Stomach (tissue), 9 donors: ENCODE data around the gene TPX2. TPM values are rescaled to one million over a fixed set of nuclear protein-coding genes. Genes with fewer than 3 reads are reported as not detected.
A peak's percentile ranks its signal among the peaks of the same experiment; 100 is the strongest.

ENCODE experiments used
- DNase-seq, 2 donors: peaks; one replicate each; pipeline versions ENCODE4 v3.0.0 to v3.0.0-alpha.2; 2013 to 2019
- H3K27ac ChIP-seq, 5 donors: fragments of 200-600 bp in 4 of 5; sonication (generic) in 4 of 5; one replicate each; pipeline ENCODE4 v1.5.1; 2013 to 2019; ENCODE audit warnings: mild to moderate bottlenecking in 1 of 5, moderate library complexity in 1 of 5
- H3K27me3 ChIP-seq, 3 donors: fragments of 200-600 bp; sonication (generic); one replicate each; pipeline ENCODE4 v1.5.1; 2017 to 2019; ENCODE audit warnings: mixed run types in 1 of 3
- H3K36me3 ChIP-seq, 4 donors: fragments of 200-600 bp; sonication (generic); 1 replicate in 3 of 4; 2 replicates in 1 of 4; pipeline ENCODE4 v1.5.1; 2016 to 2019
- H3K4me1 ChIP-seq, 4 donors: fragments of 200-600 bp; sonication (generic); one replicate each; pipeline ENCODE4 v1.5.1; 2016 to 2019
- H3K4me3 ChIP-seq, 4 donors: fragments of 200-600 bp; sonication (generic) in 3 of 4; one replicate each; pipeline ENCODE4 v1.5.1; 2016 to 2019; ENCODE audit warnings: mild to moderate bottlenecking in 1 of 4
- H3K9me3 ChIP-seq, 4 donors: fragments of 200-600 bp; sonication (generic); one replicate each; pipeline ENCODE4 v1.5.1; 2016 to 2019
- EP300 ChIP-seq: sonication (generic); formaldehyde crosslinking; IDR thresholded peaks from one replicate; pipeline ENCODE4 v1.6.1; 2017; ENCODE audit warnings: antibody characterized with exemption
- POLR2A ChIP-seq, 4 donors: fragments of 450-650 bp; IDR thresholded peaks; one replicate each; pipeline ENCODE4 v1.6.1; 2016; ENCODE audit warnings: antibody characterized with exemption in 4 of 4, control low read depth in 2 of 4, mild to moderate bottlenecking in 1 of 4, moderate library complexity in 1 of 4
- POLR2AphosphoS5 ChIP-seq, 3 donors: sonication (generic); formaldehyde crosslinking; IDR thresholded peaks; one replicate each; pipeline ENCODE4 v1.6.1; 2016; ENCODE audit warnings: antibody characterized with exemption in 3 of 3
- WGBS, 5 donors: extraction: QIAGEN DNeasy Blood & Tissue Kit in 3 of 5; methylation state at CpG; one replicate each; pipeline versions ENCODE4 v1.1.5 to v1.1.7; 2013 to 2018; 5-methylcytosine and 5-hydroxymethylcytosine counted together
- intact Hi-C: fragments of 100-400 bp; cut with DNase I; formaldehyde crosslinking; loops from one replicate; pipeline ENCODE4 v1.15.1; 2023; ENCODE audit warnings: low total_unique reads
- polyA plus RNA-seq, 3 donors: library from polyadenylated mRNA; stranded (reverse); fragments of 200-250 nt; gene quantifications; one replicate each; pipeline ENCODE4 v1.2.3, GENCODE V29; 2013
- total RNA-seq, 5 donors: library from RNA; depleted of rRNA; stranded (reverse); fragments of >200 nt; gene quantifications; one replicate each; pipeline versions ENCODE4 v1.1.0 to v1.2.3, GENCODE V29; 2014 to 2016
- TF ChIP-seq, protein P1 (sequence below), 7 experiments: fragments of 450-650 bp in 4 of 7; fragments of 200-600 bp in 3 of 7; sonication (generic) in 3 of 7; IDR thresholded peaks; one replicate each; pipeline ENCODE4 v1.5.1; 2016 to 2019; ENCODE audit warnings: antibody characterized with exemption in 7 of 7, control low read depth in 2 of 7, mild to moderate bottlenecking in 1 of 7
- donor health status: healthy with polysubstance abuse.
- donor health status: Bipolar disorder and iron deficiency.
- donor health status: healthy.

The TPX2 gene
- total and polyA plus RNA-seq, 8 donors: 1.7 to 11.4 (median 6.7) TPM

DNA sequence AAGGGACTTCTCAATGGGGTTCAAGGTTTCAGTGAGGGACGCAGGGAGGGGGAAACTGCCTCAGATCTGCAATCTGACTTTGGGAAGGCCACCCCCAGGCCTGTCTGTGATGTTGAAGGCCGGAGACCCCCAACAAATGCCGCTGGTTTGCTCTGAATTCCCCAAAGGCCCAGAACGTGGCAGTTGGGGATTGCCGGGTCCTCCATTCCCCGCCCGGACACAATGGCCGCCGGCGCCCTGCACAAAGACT lies 16.1 kb upstream of the TPX2 start:
- TF ChIP-seq POLR2AphosphoS5 (IDR thresholded peaks at IDR 0.05): no peak
- no peak for TF ChIP-seq EP300
- peaks cover 0 to 17% (median 8%) of the 10 kb centered on the region in 4 donors for H3K36me3 ChIP-seq
- no peak for DNase-seq
- 0 to 1% (median 0%) methylated on average over 5 to 10 of the region's 10 CpGs for WGBS, 5 donors
- intact Hi-C loops: no loop called here
- peak overlapping the region; percentile 97 to 100 (median 98) for H3K27ac ChIP-seq
- H3K4me3 ChIP-seq: peak overlapping the region; percentile 70 to 78 (median 72)
- H3K27me3 ChIP-seq: no peaks in the 10 kb centered on the region
- peaks cover 29 to 47% (median 41%) of the 10 kb centered on the region in 4 donors for H3K4me1 ChIP-seq
- H3K9me3 ChIP-seq: no peaks in the 10 kb centered on the region

DNA sequence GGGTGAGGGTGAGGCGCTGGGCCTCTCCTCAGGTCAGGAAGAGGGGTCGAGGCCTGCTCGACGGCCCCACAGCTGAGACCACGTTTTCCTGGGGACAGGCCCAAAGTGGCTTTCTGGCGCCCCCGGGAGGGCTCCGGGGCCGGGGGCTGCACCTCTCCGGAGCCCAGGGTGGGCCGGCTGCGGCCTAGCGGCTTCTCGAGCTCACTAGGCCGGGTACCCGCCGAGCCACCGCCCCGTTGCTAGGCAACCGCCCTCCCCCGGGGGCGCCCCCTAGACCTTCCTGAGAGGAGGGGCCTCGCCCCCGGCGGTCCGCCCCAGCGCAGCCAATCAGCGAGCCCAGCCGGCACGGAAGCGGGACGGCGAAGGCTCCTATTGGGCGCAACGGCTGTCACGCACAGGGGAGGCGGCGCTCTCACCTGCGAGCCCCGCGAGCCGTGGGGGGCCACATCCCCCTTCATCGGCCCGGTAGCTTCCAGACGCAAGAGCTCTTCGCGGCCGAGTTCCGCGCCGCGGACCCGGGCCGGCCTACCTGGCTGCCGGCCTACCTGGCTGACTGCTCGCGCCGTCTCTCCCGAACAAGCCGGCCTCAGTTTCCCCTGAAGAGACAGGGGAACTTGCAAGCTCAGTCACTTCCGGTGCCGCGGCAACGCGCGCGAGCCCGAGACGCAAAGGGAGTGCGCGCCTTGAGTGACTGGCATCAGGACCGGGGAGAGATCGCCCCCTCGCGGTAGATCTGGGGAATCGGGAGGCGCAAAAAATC lies 15.6 kb upstream of the TPX2 start:
- H3K27ac ChIP-seq: peak overlapping the region; percentile 97 to 100 (median 98)
- peaks cover 0 to 17% (median 8%) of the 10 kb centered on the region in 4 donors for H3K36me3 ChIP-seq
- DNase-seq: peak; percentile 97 to 99
- 0 to 1% (median 0%) methylated on average over 22 to 77 of the region's 77 CpGs for WGBS, 5 donors
- H3K4me3 ChIP-seq: peak overlapping the region; percentile 70 to 78 (median 72)
- no peaks in the 10 kb centered on the region for H3K9me3 ChIP-seq
- TF ChIP-seq, protein P1, sequence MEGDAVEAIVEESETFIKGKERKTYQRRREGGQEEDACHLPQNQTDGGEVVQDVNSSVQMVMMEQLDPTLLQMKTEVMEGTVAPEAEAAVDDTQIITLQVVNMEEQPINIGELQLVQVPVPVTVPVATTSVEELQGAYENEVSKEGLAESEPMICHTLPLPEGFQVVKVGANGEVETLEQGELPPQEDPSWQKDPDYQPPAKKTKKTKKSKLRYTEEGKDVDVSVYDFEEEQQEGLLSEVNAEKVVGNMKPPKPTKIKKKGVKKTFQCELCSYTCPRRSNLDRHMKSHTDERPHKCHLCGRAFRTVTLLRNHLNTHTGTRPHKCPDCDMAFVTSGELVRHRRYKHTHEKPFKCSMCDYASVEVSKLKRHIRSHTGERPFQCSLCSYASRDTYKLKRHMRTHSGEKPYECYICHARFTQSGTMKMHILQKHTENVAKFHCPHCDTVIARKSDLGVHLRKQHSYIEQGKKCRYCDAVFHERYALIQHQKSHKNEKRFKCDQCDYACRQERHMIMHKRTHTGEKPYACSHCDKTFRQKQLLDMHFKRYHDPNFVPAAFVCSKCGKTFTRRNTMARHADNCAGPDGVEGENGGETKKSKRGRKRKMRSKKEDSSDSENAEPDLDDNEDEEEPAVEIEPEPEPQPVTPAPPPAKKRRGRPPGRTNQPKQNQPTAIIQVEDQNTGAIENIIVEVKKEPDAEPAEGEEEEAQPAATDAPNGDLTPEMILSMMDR (IDR thresholded peaks at IDR 0.05): peak in 6 of 7 experiments; percentile 73 to 100 (median 92)
- no peak for TF ChIP-seq EP300
- peak in 1 of 4 donors; percentile 15 for TF ChIP-seq POLR2A (IDR thresholded peaks at IDR 0.05)
- TF ChIP-seq POLR2AphosphoS5 (IDR thresholded peaks at IDR 0.05): peak in 2 of 3 donors; percentile 44 to 81
- H3K27me3 ChIP-seq: no peaks in the 10 kb centered on the region
- intact Hi-C loops: no loop called here
- peaks cover 24 to 42% (median 36%) of the 10 kb centered on the region in 4 donors for H3K4me1 ChIP-seq

DNA sequence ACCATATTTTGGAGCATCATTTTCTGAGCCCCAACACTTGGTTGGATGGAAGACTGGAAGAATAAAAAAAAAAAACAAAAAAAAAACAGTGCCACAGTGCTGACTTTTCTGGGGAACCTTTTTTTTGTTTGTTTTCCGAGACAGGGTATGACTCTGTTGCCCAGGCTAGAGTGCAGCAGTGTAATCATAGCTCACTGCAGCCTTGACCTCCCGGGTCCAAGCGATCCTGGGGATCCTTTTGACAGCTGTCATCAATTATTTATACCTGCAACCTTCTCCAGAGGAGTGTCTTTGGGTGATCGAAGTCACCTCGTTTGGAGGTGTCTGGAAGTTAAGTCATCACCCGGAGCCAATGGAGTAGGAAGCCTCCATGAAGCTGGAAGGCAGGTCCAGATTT lies 7.8 kb upstream of the TPX2 start:
- no peaks in the 10 kb centered on the region for H3K27me3 ChIP-seq
- no peak for DNase-seq
- H3K4me1 ChIP-seq: no peaks in the 10 kb centered on the region
- intact Hi-C loops: no loop called here
- no peaks in the 10 kb centered on the region for H3K9me3 ChIP-seq
- 71 to 82% (median 81%) methylated on average over 6 of the region's 6 CpGs for WGBS, 5 donors
- no peak overlapping the region for H3K27ac ChIP-seq
- no peak for TF ChIP-seq POLR2AphosphoS5 (IDR thresholded peaks at IDR 0.05)
- no peak for TF ChIP-seq EP300
- no peaks in the 10 kb centered on the region for H3K36me3 ChIP-seq
- H3K4me3 ChIP-seq: no peak overlapping the region

DNA sequence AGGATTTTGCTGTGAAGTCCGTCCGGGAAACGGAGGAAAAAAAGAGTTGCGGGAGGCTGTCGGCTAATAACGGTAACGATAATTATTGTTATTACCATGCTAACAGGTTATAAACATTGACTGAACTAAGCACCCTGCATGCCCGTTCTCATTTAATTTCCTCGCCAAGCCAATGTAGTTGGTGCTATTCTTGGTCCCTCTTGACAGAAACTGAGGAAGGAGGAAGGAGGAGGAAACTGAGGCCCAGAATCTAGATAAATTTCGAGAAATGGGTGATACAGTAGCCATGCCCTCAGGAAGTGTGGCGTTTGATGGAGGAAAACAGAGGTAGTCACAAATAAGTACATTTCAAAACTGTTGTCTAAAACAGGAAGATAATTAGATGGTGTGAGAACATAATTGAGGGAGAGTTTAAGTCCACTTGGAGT lies 474 bp downstream of the TPX2 start:
- DNase-seq: no peak
- Histone ChIP-seq H3K4me3 (peak overlapping the region; percentile 62 to 85 (median 74)), H3K27ac (peak overlapping the region; percentile 63 to 82 (median 77)), H3K4me1 (peaks cover 11 to 32% (median 14%) of the 10 kb centered on the region in 4 donors), H3K27me3 (no peaks in the 10 kb centered on the region), H3K36me3 (no peaks in the 10 kb centered on the region), H3K9me3 (no peaks in the 10 kb centered on the region)
- intact Hi-C loops: no loop called here
- TF ChIP-seq, protein P1 (IDR thresholded peaks at IDR 0.05): no peak
- TF ChIP-seq POLR2A (IDR thresholded peaks at IDR 0.05) (no peak), POLR2AphosphoS5 (IDR thresholded peaks at IDR 0.05) (no peak), EP300 (no peak)
- 0 to 1% (median 1%) methylated on average over 11 of the region's 11 CpGs for WGBS, 5 donors

DNA sequence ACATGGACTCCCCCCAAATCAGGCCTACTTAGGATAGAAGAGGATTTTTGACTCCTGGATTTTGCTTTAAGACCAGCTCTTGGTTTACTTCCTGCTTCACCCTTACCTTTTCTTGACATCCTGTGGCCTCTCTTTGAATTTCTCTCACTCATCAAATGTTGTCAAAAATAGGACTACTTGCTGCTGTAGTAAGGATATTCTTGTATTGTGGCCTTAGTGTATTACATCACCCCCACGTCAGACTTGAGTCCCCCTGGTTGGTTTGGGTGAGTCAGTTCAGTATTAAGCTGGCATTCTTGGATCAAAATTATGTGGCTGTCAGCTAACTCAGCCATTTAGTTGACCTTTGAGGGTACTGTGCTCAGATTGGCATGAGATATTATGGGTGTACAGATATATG lies 1.1 kb downstream of the TPX2 start:
- intact Hi-C loops: no loop called here
- Histone ChIP-seq H3K27me3 (no peaks in the 10 kb centered on the region), H3K4me3 (peak overlapping the region in 2 of 4 donors; percentile 72 to 76), H3K4me1 (peaks cover 11 to 32% (median 14%) of the 10 kb centered on the region in 4 donors), H3K27ac (no peak overlapping the region), H3K36me3 (no peaks in the 10 kb centered on the region), H3K9me3 (no peaks in the 10 kb centered on the region)
- 3 to 7% (median 5%) methylated on average over 1 of the region's 1 CpG for WGBS, 5 donors
- TF ChIP-seq, protein P1 (IDR thresholded peaks at IDR 0.05): no peak
- no peak for TF ChIP-seq POLR2A (IDR thresholded peaks at IDR 0.05)
- TF ChIP-seq EP300: no peak
- no peak for TF ChIP-seq POLR2AphosphoS5 (IDR thresholded peaks at IDR 0.05)
- DNase-seq: peak in 1 of 2 donors; percentile 37
